ENCODE measurements around the gene CBX5.
A peak's percentile ranks its signal among the peaks of the same experiment; 100 is the strongest.
"Not testable (repeated sequence)": the region's sequence is repeated elsewhere in the genome, so short reads cannot be mapped to it uniquely, and the experiment has no call there.

The CBX5 gene

GRCh38 chr12:54197431-54197909 is 82.5 kb downstream of the CBX5 start:
- peak; percentile 39 for DNase-seq (ENCODE audit: low read depth)

GRCh38 chr12:54197010-54197409 is 82.9 kb downstream of the CBX5 start:
- DNase-seq (ENCODE audit: low read depth), result peak; percentile 21

GRCh38 chr12:54196396-54196795 is 83.5 kb downstream of the CBX5 start:
- DNase-seq (ENCODE audit: low read depth), result peak; percentile 47

DNA sequence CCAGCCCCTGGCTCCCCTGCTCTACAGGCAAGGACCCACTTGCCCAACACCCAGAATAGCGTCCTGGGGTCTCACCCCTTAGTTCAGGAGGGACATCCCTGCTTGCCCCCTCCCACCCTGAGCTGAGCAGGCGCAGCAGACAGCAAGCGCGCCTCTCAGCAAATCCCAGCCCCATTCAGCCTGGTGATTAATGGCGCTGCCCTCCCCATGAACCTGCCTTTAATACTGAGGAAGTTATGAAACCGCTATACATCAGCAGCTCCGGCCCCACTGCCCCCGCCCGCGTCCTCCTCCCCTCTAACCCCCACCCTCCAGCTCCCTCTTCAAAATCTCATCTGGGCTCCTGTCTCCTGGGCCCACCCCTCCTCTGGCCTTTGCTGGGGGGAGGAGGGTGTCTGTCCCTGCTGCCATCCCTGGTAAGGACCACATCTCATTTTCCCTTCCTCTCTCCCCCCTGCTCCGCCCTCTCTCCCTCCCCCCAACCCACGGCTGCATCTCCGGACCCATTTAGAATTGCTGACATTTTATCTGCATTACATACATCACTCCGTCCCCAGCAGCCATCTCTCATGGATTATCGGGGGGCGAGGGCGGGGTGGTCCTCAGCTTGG is 84.1 kb downstream of the CBX5 start:
- peak; percentile 91 for DNase-seq (ENCODE audit: low read depth)

DNA sequence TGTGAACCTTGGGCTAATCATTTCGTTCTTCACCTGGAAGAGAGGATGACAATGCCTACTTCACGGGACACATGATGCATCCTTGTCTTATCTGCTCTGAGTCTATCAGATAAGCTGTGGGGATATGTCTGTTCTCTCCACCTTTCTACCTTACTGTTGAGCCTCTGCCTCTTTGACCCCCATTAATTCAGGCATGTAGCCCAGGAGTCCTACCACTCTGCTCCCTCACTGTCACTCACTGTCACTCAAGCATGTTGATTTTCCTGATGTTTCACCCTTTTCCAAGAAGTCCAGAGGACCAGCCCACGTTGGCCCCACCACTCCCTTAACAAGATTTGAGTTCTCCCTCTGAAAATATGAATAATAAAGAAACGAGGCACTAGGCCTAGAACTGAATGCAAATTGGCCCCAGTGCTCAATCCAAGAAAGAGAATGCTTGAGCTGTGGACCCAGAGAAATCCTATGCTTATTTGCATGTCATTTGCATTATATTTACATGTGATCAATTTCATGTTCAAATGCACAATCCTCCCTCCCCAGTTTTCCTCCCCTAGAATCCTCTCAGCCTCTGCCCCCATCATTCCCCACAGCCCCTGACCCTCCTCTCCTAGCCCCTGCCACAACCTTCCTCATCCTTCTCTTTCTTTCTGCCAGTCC is 84.7 kb downstream of the CBX5 start:
- no peak for DNase-seq (ENCODE audit: low read depth)

- DNase-seq (ENCODE audit: low read depth), result not testable (repeated sequence)
These were observed 85.3 kb downstream of the CBX5 start for GRCh38 chr12:54194611-54195010.

GRCh38 chr12:54193434-54193833 is 86.5 kb downstream of the CBX5 start:
- DNase-seq (ENCODE audit: low read depth), result no peak

DNA sequence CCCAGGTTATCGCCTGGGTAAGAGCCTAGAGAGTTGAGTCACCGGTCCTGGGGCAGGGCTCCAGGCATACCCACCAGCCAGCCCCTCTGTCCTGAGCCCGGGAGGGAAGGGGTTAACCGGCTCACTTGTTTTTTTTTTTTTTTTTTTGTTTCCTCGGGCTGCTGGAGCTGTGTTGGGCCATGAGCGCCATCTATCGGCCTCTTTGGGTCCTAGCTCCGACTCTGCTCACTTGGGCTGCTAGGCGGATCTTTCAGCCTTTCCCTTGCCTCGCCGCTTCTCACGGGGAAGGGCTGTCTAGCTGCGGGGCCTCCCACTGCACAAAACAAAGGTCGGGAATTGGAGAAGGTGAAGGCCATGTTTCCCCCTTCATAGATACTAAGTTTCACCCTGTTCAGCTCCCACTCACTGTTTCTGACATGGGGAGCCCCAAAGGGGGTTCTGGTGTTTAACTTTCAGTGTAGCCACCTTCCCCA is 88.3 kb downstream of the CBX5 start:
- peak; percentile 72 for DNase-seq (ENCODE audit: low read depth)

GRCh38 chr12:54191126-54191525 is 88.8 kb downstream of the CBX5 start:
- no peak for DNase-seq (ENCODE audit: low read depth)

DNA sequence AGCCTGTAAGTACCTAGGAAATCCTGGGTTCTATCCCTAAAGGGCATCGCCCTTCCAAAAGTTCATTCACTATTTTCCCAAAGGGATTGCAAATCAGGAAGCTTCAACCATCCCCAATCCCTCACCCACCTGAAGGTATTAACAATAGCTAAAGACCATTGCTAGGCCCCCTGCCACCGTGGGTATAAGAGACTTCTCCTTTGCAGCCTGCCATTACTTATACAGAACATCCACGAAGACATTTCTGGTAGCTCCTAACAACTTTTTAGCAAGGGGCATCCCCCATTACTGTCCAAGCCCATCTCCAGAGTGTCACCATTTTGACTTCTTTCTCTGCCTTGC is 90.8 kb downstream of the CBX5 start:
- no peak for DNase-seq (ENCODE audit: low read depth)

- no peak for DNase-seq (ENCODE audit: low read depth)
These were observed 92.8 kb downstream of the CBX5 start for GRCh38 chr12:54187075-54187474.

- DNase-seq (ENCODE audit: low read depth), result no peak
These were observed 94.0 kb downstream of the CBX5 start for GRCh38 chr12:54185919-54186318.

GRCh38 chr12:54185297-54185696 is 94.6 kb downstream of the CBX5 start:
- DNase-seq (ENCODE audit: low read depth), result not testable (repeated sequence)

DNA sequence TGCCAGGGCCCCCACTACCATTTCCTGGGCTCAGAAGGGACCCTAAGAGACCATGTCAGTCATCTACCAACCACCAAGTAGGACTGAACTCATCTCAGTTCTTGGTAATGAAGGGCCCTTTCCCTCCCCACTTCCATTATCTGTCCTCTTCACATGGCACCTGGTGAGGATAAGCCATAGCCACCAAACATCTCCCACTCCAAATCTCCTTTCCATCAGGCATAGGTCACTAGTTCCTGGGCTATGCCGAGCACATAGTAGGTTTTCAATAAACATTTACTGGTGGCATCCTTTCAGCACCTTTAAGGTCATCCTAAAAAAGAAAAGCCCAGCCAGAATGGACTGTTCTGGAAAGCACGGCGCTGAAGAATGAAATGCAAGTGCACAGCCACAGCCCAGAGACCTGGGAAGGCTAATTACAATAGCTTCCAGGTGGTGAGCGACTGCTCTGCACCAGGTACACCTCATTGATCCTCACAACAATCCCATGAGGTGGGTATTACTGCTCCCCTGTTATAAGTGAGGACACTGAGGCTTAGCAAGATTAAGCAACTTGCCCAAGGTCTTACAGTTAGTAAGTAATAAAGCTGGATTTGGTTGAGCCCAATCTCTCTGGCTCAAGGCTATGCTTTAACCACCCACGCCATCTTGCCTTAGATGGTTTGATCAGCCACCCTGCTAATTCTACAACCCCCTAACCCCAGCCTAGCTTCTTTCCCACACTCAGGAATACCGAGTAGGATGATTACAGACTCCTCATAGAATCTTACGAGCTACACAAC is 95.7 kb downstream of the CBX5 start:
- DNase-seq (ENCODE audit: low read depth), result no peak

DNA sequence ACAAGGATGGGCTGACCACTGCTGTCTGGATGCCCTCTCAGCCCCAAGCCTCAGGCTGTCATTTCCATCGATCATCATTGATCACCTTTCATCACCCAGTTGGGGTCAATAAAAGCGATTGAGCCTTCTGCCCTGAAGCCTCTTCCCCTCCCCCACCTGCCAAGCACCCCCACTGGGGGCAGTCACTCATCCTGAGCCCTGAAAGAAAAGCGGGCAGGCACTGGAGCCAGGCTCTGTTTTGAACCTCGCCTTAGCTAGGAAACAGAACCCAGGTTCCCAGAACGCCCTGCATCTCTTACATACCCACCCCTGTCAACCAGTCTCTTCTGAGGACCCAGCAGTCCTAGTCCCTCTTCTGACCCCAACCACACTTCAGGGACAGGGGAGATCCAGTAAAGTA is 96.9 kb downstream of the CBX5 start:
- DNase-seq (ENCODE audit: low read depth), result no peak

GRCh38 chr12:54182086-54182485 is 97.8 kb downstream of the CBX5 start:
- DNase-seq (ENCODE audit: low read depth), result no peak

All from iris pigment epithelial cell (primary cell).